Activated naive CD4-positive, alpha-beta T cell treated with anti-CD3 and anti-CD28 coated beads, Interleukin-2, amount 50 U/mL, for 72 hours (primary cell): ENCODE results near the gene RHBDL1. TPM values are rescaled to one million over a fixed set of nuclear protein-coding genes. Genes with fewer than 3 reads are reported as not detected.

Experiments
- ATAC-seq, 2 donors: fragments of 150-1000 bp; cut with Tn5 transposase; 2 replicates each; pipeline ENCODE4 v1.10.0; 2021; ENCODE audit warnings: mild to moderate bottlenecking in 2 of 2, moderate library complexity in 2 of 2
- DNase-seq, 2 donors: peaks; one replicate each; pipeline ENCODE4 v3.0.0; 2021 to 2022; ENCODE audit warnings: low spot score in 2 of 2
- H3K27ac Mint-ChIP-seq, 2 donors: one replicate each; pipeline ENCODE4 v1.8.0; 2022; ENCODE audit warnings: mild to moderate bottlenecking in 2 of 2, mixed read lengths in 2 of 2
- H3K36me3 Mint-ChIP-seq, 2 donors: one replicate each; pipeline ENCODE4 v1.8.0; 2022; ENCODE audit warnings: mixed read lengths in 2 of 2
- H3K9me3 Mint-ChIP-seq, 2 donors: one replicate each; pipeline ENCODE4 v1.8.0; 2022; ENCODE audit warnings: mixed read lengths in 2 of 2
- total RNA-seq, 2 donors: library from RNA; stranded (reverse); gene quantifications; one replicate each; pipeline ENCODE4 v1.2.3, GENCODE V29; 2022

RHBDL1 gene
- total RNA-seq, 2 donors from 2014 or later: 1.3 to 4.6 TPM

DNA sequence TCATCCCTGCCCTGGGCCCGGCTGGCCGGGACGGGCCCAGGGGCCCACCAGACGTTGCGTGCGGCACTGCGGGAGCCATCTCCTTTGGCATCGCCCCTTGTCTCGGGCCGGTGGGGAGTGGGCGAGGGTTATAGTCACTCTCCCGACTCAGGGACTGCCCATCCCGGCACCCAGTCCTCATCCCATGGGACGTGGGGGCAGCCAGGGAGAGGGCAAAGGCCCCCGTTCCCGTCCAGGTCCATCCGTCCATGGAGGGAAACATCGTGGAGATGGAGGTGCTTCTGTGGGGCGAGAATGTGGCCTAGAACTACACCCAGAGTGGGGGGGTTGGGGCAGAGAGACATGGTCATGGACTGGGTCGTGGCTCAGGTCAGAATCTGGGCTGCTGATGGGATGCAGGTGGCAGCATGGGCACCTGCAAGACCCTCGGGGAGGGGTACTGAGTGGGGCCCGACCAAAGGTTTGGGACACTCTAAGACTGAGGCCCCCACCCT lies 28.7 kb upstream of the RHBDL1 start:
- Mint-ChIP-seq H3K9me3 (no peaks in the 10 kb centered on the region), H3K36me3 (no peaks in the 10 kb centered on the region), H3K27ac (no peak overlapping the region)
- DNase-seq (no peak), ATAC-seq (no peak)

DNA sequence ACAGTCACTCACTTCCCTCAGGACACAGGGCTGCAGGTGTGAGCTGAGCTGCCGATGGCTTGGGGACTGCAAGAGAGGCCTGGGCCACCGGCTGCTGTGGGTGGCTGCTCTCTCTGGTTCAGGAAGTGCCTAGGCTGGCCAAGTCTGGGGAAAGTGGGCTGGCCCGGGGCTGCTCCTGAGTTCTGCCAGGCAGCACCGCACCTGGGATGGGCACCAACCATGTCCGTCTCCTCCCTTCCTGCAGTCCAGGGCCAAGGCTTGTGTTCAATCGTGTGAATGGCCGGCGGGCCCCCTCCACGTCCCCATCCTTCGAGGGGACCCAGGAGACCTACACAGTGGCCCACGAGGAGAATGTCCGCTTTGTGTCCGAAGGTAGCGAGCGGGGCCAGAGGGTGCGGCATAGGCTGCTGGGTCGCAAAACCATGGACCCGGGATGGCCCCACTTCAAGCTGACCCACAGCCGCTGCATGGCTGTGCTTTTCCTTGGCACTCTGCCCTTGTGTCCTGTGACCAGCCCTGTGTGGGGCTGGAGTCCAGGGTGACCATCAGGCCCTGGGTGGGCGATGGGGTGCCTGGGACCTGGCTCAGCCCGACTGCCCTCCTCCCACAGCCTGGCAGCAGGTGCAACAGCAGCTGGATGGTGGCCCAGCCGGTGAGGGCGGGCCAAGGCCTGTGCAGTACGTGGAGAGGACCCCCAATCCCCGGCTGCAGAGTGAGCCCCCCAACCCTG lies 28.1 kb upstream of the RHBDL1 start:
- no peaks in the 10 kb centered on the region for H3K36me3 Mint-ChIP-seq
- no peak overlapping the region for H3K27ac Mint-ChIP-seq
- DNase-seq (no peak), ATAC-seq (no peak)
- no peaks in the 10 kb centered on the region for H3K9me3 Mint-ChIP-seq

GRCh38 chr16:648071-648780 lies 27.2 kb upstream of the RHBDL1 start:
- Mint-ChIP-seq H3K27ac (peak overlapping the region; percentile 50 to 74), H3K9me3 (no peaks in the 10 kb centered on the region), H3K36me3 (no peaks in the 10 kb centered on the region)
- ATAC-seq: peak in 1 of 2 donors; percentile 41
- DNase-seq: peak in 1 of 2 donors; percentile 67

- Mint-ChIP-seq H3K27ac (peak within 1 kb of the TSS; percentile 50 to 77), H3K36me3 (no peaks in the 10 kb centered on the region), H3K9me3 (no peaks in the 10 kb centered on the region)
- ATAC-seq: peak; percentile 95 to 97
- peak; percentile 91 to 93 for DNase-seq
Measured at GRCh38 chr16:648781-649589, 26.5 kb upstream of the RHBDL1 start, which contains the start of gene WDR90. Gene WDR90 (plus strand): TSS chr16:649365. CDS start chr16:649417, 52 bp downstream.

- H3K9me3 Mint-ChIP-seq: no peaks in the 10 kb centered on the region
- peak overlapping the region in 1 of 2 donors; percentile 77 for H3K27ac Mint-ChIP-seq
- peak; percentile 13 to 31 for ATAC-seq
- DNase-seq: peak in 1 of 2 donors; percentile 26
- no peaks in the 10 kb centered on the region for H3K36me3 Mint-ChIP-seq
Measured at GRCh38 chr16:649631-650030, 25.8 kb upstream of the RHBDL1 start.

- Mint-ChIP-seq H3K36me3 (no peaks in the 10 kb centered on the region), H3K27ac (no peak overlapping the region), H3K9me3 (no peaks in the 10 kb centered on the region)
- ATAC-seq (no peak), DNase-seq (no peak)
Measured at GRCh38 chr16:651844-652243, 23.6 kb upstream of the RHBDL1 start.

DNA sequence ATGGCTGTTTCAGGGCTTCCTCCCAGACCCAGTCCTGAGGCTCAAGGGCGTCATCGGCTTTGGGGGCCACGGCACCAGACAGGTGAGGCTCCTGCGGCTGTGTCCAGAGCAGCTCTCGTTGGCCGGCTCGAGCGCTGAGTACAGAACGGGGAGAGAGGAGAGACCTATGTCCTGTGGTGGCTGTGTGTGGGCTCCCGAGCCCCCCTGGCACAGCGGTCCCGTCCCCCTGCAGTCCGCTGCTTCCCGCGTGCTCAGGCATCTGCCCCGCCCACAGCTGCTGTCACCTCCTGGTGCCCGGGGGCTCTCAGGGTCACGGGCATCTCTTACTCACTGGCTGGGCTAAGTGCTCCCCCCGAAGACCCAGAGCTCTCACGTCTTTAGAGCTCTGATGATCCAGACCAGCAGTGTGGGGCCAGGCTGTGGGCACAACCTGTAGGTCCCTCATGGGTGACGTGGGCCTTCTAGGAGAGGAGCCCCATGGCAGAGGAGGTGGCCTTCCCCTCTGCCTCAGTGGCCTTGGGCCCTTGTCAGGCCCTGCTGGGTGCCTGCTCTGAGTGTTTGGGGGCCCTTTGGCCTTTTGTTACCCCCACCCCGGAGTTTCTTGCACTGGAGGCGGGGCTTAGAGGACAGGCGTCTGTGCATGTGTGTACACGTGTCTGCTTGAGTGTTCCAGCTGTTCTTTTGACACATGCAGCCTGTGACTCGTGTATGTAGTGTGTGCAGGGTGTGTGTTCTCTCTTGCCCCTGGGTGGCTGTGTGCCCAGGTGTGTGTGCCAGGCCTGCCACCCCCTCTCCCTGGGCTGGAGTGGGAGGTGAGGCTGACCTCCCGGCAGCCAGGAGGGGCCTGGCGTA lies 22.8 kb upstream of the RHBDL1 start:
- H3K27ac Mint-ChIP-seq: no peak overlapping the region
- no peaks in the 10 kb centered on the region for H3K36me3 Mint-ChIP-seq
- DNase-seq (no peak), ATAC-seq (no peak)
- H3K9me3 Mint-ChIP-seq: no peaks in the 10 kb centered on the region

DNA sequence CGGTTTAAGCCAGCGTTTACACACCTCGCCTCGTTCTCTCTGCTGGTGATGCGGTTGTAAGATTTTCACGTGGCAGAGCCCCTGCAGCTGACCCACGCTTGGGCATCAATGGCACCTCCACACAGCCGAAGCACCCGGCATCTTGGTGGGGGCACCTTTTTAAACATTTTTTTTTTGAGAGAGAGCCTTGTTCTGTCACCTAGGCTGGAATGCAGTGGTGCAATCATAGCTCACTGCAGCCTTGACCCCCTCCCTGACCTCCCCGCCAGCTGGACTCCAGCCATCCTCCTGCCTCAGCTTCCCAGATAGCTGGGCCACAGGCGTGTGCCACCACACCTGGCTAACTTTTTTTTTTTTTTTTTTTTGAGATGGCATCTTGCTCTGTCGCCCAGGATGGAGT lies 21.4 kb upstream of the RHBDL1 start:
- DNase-seq (no peak), ATAC-seq (no peak)
- no peaks in the 10 kb centered on the region for H3K36me3 Mint-ChIP-seq

DNA sequence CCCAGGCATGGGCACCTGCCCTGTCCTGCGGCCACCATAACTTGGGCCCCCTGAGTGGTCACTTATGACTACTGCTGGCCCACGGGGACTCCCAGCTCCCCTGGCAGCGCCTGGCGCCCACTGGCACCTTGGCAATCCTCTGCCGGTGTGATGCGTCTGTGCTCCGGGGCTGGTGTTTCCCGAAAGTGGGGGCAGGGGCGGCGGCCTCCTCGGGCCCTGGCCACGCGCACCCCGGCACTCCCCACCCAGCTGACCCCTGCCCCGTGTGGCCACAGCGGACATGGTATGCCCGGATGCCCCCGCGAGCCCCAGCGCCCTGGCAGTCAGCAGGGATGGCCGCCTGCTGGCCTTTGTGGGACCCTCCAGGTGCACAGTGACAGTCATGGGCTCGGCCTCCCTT lies 18.0 kb upstream of the RHBDL1 start:
- no peak for ATAC-seq
- Mint-ChIP-seq H3K9me3 (no peaks in the 10 kb centered on the region), H3K27ac (no peak overlapping the region)

More for the DNA sequence above, 21.4 kb upstream of the RHBDL1 start:
- Mint-ChIP-seq H3K9me3 (no peaks in the 10 kb centered on the region), H3K27ac (peak overlapping the region in 1 of 2 donors; percentile 74)

GRCh38 chr16:658679-659571 lies 16.5 kb upstream of the RHBDL1 start:
- no peak for DNase-seq
- Mint-ChIP-seq H3K27ac (no peak overlapping the region), H3K9me3 (no peaks in the 10 kb centered on the region), H3K36me3 (no peaks in the 10 kb centered on the region)
- no peak for ATAC-seq

More for the DNA sequence above, 18.0 kb upstream of the RHBDL1 start:
- no peaks in the 10 kb centered on the region for H3K36me3 Mint-ChIP-seq
- no peak for DNase-seq

- Mint-ChIP-seq H3K36me3 (no peaks in the 10 kb centered on the region), H3K9me3 (no peaks in the 10 kb centered on the region), H3K27ac (no peak overlapping the region)
- ATAC-seq (peak in 1 of 2 donors; percentile 7), DNase-seq (no peak)
Measured at GRCh38 chr16:659618-660017, 15.9 kb upstream of the RHBDL1 start.

DNA sequence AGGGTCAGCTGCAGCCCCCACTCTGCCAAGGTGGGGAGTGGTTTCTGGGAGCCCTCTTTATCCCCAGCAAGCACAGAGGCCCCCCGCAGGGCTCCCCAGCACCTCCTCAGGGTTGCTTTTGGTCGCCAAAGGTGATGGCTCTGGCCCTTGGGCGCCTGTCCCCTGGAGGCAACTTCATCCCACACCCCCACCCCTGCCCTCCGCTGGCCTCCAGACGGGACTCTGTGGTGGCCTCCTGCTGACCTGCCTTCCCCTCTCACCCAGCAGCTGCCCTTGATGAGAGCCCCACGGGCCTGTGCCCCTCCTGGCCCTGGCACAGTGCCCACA lies 15.4 kb upstream of the RHBDL1 start:
- Mint-ChIP-seq H3K9me3 (no peaks in the 10 kb centered on the region), H3K36me3 (no peaks in the 10 kb centered on the region), H3K27ac (no peak overlapping the region)
- ATAC-seq: peak in 1 of 2 donors; percentile 6
- DNase-seq: no peak

- peak; percentile 75 to 76 for ATAC-seq
- H3K9me3 Mint-ChIP-seq: no peaks in the 10 kb centered on the region
- H3K27ac Mint-ChIP-seq: no peak overlapping the region
- no peaks in the 10 kb centered on the region for H3K36me3 Mint-ChIP-seq
- DNase-seq: peak in 1 of 2 donors; percentile 71
Measured at GRCh38 chr16:660459-661183, 14.8 kb upstream of the RHBDL1 start.

DNA sequence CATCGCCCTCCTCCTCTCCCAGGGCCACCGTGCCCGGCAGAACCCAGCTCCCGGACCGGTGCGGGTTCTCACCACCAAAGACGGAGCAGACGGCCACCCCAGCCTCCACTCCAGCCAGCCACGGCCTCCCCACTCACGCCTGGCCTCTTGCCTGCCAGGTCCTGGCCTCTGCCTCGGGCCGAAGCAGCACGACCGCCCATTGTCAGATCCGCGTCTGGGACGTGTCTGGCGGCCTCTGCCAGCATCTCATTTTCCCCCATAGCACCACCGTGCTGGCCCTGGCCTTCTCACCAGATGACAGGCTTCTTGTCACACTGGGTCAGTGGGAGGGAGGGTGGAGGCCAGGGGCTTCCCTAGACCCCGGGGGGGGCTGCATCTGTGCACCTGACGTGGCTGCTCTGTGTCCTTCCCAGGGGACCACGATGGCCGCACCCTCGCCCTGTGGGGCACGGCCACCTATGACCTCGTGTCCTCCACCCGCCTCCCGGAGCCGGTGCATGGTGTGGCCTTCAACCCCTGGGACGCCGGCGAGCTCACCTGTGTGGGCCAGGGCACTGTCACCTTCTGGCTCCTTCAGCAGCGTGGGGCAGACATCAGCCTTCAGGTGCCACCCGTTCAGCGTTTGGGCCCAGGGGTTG lies 14.2 kb upstream of the RHBDL1 start:
- no peaks in the 10 kb centered on the region for H3K36me3 Mint-ChIP-seq
- ATAC-seq (peak; percentile 4 to 7), DNase-seq (no peak)
- H3K27ac Mint-ChIP-seq: no peak overlapping the region
- no peaks in the 10 kb centered on the region for H3K9me3 Mint-ChIP-seq
